ENCODE measurements around the gene SMG6. TPM values are rescaled to one million over a fixed set of nuclear protein-coding genes. Genes with fewer than 3 reads are reported as not detected.
A peak's percentile ranks its signal among the peaks of the same experiment; 100 is the strongest.

Gene SMG6
- total RNA-seq, 1 experiment from 2014 or later, result 28.6 TPM

DNA sequence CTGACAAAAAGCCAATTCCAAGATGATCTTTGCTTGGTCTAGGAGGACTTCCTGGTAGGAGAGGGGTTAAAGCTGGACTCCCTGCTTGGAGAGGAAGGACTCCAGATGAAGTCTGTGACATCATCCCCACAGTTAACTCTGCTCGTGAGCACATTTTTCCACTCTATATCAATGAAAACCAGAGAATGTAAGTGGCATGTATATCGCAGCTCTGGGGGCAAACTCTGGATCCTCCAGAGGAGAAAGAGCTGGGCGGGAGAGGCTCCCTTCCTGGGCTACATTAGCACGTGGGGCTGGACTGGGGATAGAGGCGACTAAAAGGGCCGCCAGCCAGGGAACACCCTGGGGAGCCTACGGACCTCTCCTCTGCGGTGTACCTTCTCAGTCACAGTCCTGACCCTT is 214.6 kb downstream of the SMG6 start:
- H3K56ac ChIP-seq (ENCODE audit: insufficient read length, low read depth, low read length), result no peak overlapping the region
- no peak overlapping the region for H4K8ac ChIP-seq (replicated peaks; ENCODE audit: insufficient read length, low read depth, low read length)
- no peaks in the 10 kb centered on the region for H3K79me2 ChIP-seq (ENCODE audit: insufficient read depth, low read length)
- no peak overlapping the region for H2AK5ac ChIP-seq (ENCODE audit: insufficient read length, low read length)
- peaks cover 6% of the 10 kb centered on the region; the same call in 1 of the 2 replicates for H3K4me1 ChIP-seq (ENCODE audit: insufficient read depth, low read length)
- no peak overlapping the region for H3T11ph ChIP-seq (ENCODE audit: low read length)
- H3K9me3 ChIP-seq (ENCODE audit: control insufficient read depth, low read depth, low read length), result no peaks in the 10 kb centered on the region
- Mint-ChIP-seq H3K27ac (peak overlapping the region in 1 of 3 experiments; percentile 45; a peak in 2 of 7 replicates), H3K36me3 (ENCODE audit: insufficient read depth in 1 of 3, low read depth in 3 of 3) (peaks cover 0 to 10% (median 0%) of the 10 kb centered on the region in 3 experiments; a peak in 1 of 7 replicates), H3K9me3 (no peaks in the 10 kb centered on the region), H3K27me3 (ENCODE audit: low read depth) (no peaks in the 10 kb centered on the region), H3K4me1 (peaks cover 22 to 31% of the 10 kb centered on the region in 2 experiments), H3K4me3 (no peak overlapping the region)
- no peak overlapping the region for H2BK12ac ChIP-seq (ENCODE audit: insufficient read length, low read depth, low read length)
- no peak overlapping the region for H2BK15ac ChIP-seq (ENCODE audit: low read depth, low read length)
- H3K4me2 ChIP-seq (ENCODE audit: insufficient read depth, insufficient read length, low read length), result no peak overlapping the region
- no CpG with 5 or more reads among the region's 8 CpGs for WGBS (ENCODE audit: extremely low coverage, insufficient read length, low lambda C conversion rate)
- H4K91ac ChIP-seq (ENCODE audit: insufficient read length, low read depth, low read length), result no peak overlapping the region
- no peak overlapping the region for H3K9ac ChIP-seq (ENCODE audit: extremely low read depth, insufficient read length, low read length)
- H3K23ac ChIP-seq (ENCODE audit: insufficient read length, low read depth, low read length), result no peak overlapping the region
- H3K23me2 ChIP-seq (ENCODE audit: insufficient read length, low read depth, low read length, poor library complexity, severe bottlenecking), result no peaks in the 10 kb centered on the region
- no peak overlapping the region for H2BK20ac ChIP-seq (ENCODE audit: low read depth, low read length, poor library complexity, severe bottlenecking)
- no peak overlapping the region for H3K18ac ChIP-seq (ENCODE audit: insufficient read length, low read depth, low read length)
- H3K79me1 ChIP-seq (ENCODE audit: insufficient read depth, low read depth, low read length, poor library complexity, severe bottlenecking), result no peaks in the 10 kb centered on the region
- H4K5ac ChIP-seq (ENCODE audit: insufficient read length, low read depth, low read length), result no peak overlapping the region
- TF ChIP-seq, protein P1, sequence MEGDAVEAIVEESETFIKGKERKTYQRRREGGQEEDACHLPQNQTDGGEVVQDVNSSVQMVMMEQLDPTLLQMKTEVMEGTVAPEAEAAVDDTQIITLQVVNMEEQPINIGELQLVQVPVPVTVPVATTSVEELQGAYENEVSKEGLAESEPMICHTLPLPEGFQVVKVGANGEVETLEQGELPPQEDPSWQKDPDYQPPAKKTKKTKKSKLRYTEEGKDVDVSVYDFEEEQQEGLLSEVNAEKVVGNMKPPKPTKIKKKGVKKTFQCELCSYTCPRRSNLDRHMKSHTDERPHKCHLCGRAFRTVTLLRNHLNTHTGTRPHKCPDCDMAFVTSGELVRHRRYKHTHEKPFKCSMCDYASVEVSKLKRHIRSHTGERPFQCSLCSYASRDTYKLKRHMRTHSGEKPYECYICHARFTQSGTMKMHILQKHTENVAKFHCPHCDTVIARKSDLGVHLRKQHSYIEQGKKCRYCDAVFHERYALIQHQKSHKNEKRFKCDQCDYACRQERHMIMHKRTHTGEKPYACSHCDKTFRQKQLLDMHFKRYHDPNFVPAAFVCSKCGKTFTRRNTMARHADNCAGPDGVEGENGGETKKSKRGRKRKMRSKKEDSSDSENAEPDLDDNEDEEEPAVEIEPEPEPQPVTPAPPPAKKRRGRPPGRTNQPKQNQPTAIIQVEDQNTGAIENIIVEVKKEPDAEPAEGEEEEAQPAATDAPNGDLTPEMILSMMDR (conservative IDR thresholded peaks at IDR 0.05), result no peak
- no peak overlapping the region for H2AFZ ChIP-seq (ENCODE audit: low read length)
- H2BK5ac ChIP-seq (ENCODE audit: insufficient read length, low read length), result no peak overlapping the region
- H3K14ac ChIP-seq (ENCODE audit: insufficient read depth, low read length), result no peak overlapping the region
- H4K20me1 ChIP-seq (ENCODE audit: control insufficient read depth, insufficient read depth, insufficient read length), result no peaks in the 10 kb centered on the region
- no peak overlapping the region for H2BK120ac ChIP-seq (ENCODE audit: low read depth, low read length, poor library complexity, severe bottlenecking)
- no peak for DNase-seq
- no peaks in the 10 kb centered on the region for H3K27me3 ChIP-seq (ENCODE audit: insufficient read depth, low read length)
- no peak overlapping the region for H3K27ac ChIP-seq (ENCODE audit: insufficient read length, low read depth, low read length)
- H3K4ac ChIP-seq (ENCODE audit: low read depth, low read length), result no peak overlapping the region
